8988T (cell line): ENCODE results near the gene ZBTB42.

Experiments
- DNase-seq: peaks from one replicate; pipeline ENCODE4 v3.0.0; 2011

Gene ZBTB42

DNA sequence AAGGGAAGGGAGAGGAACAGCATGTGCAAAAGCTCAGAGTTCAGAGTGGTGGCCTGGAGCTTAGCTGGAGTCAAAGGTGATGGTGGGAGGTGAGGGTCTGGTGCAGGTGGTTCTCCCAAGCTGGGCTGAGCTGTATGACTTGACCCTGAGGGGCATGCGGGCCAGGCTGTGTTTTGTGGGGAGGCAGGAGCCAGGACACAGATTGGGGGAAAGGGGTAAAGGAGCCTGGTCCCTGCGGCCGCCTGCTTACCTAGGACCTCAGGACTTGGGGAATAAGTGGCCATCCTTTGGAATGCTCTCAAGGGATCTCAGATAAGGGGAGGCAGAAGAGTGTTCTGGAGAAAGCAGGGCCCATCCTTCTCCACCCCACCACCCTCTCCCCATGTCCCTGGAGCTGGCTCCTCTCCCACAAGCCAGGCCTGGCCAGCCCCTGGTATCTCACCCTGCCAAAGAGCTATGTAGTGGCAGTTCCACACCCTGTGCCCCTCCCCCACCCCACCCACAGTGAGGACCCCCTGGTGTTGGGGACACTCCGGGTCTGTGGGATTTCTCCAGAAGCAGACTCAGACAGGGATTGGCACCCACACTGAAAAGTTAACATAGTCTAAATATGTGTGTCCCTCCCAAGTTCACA lies 44.2 kb downstream of the ZBTB42 start:
- DNase-seq: no peak

- no peak for DNase-seq
These were observed 45.0 kb downstream of the ZBTB42 start for GRCh38 chr14:104845834-104846441.

GRCh38 chr14:104852280-104852663 lies 51.4 kb downstream of the ZBTB42 start:
- no peak for DNase-seq
